ENCODE data around the gene TRPM7.
"Not testable (repeated sequence)": the region's sequence is repeated elsewhere in the genome, so short reads cannot be mapped to it uniquely, and the experiment has no call there.

The TRPM7 gene, protein sequence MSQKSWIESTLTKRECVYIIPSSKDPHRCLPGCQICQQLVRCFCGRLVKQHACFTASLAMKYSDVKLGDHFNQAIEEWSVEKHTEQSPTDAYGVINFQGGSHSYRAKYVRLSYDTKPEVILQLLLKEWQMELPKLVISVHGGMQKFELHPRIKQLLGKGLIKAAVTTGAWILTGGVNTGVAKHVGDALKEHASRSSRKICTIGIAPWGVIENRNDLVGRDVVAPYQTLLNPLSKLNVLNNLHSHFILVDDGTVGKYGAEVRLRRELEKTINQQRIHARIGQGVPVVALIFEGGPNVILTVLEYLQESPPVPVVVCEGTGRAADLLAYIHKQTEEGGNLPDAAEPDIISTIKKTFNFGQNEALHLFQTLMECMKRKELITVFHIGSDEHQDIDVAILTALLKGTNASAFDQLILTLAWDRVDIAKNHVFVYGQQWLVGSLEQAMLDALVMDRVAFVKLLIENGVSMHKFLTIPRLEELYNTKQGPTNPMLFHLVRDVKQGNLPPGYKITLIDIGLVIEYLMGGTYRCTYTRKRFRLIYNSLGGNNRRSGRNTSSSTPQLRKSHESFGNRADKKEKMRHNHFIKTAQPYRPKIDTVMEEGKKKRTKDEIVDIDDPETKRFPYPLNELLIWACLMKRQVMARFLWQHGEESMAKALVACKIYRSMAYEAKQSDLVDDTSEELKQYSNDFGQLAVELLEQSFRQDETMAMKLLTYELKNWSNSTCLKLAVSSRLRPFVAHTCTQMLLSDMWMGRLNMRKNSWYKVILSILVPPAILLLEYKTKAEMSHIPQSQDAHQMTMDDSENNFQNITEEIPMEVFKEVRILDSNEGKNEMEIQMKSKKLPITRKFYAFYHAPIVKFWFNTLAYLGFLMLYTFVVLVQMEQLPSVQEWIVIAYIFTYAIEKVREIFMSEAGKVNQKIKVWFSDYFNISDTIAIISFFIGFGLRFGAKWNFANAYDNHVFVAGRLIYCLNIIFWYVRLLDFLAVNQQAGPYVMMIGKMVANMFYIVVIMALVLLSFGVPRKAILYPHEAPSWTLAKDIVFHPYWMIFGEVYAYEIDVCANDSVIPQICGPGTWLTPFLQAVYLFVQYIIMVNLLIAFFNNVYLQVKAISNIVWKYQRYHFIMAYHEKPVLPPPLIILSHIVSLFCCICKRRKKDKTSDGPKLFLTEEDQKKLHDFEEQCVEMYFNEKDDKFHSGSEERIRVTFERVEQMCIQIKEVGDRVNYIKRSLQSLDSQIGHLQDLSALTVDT (N-terminal part only)

DNA sequence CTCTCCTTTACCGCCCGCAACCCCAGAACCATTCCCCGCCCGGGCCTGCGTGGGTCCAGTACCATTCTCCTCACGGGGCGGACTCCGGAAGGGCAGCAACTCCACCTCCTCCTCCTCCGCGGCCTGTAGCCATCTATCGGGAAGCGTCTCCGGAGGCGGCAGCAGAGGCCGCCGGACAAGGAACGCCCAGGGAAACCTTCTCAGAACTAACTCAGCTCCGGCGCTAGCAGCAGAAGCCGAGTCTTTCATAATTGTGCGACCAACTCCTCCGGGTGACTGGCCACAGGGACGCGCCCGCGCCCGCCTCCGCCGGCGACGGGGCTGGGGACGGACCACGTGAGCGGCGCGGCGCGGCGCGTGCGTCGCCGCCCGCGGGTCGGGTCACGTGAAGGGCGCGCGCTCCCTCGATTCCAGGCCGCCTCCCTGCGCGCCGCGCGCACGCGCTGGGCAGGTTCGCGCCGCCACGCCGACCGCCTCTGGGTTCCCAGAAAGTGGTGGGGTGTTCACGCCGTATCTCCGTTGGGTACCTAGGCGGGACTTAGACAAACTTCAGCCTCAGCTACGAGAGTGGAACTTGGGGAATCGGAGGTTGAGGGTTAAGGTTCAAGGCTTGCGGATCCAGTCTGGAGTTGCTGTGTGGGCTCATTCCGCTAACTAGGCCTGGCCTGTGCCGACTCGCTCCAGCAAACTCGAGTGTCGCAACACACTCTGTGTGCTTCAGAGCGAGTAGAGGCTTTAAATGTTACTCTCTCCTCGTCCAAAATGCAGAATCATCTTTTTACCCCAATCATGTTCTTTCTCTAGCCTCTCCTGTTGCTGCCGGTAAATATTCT lies at the start of gene TRPM7:
TSS of gene TRPM7 (minus strand) at position 329 of the 833 bp plus-strand sequence. CDS start at position 65, 264 bp downstream.
- peak; percentile 63 to 80 for DNase-seq

DNA sequence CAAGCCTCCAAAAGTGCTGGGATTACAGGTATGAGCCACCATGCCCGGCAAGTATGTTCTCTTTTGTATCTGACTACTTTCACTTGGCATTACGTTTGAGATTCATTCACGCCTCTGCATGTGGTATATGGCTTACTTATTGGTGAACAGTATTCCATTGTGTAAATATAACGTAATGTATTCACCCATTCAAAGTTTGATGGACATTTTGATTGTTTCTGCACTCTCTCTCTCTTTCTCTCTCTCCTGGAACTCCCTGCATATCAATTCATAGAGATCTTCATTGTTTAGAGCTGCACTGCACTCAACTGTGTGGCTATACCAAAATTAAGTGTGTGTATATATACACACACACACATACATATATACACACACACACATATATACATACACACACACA lies 48.6 kb upstream of the TRPM7 start:
- no peak for DNase-seq

DNA sequence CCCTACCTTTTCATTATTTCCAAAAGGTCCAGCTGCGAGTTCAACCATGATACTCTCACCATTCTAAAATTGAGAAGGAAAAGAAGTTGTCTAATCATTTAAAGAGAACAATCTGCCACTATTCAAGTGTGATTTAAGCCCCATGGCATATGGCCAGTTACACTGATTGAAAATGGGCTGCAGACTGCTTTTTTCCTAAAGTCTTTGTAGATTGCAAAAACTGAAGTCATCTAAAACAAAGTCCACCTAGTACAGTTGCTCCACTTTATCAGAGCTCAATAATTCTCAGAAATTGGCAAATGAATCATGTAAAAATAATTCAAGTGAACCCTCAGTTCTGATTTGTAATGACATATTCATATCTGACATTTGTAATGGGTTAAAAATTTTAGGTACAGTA lies 39.7 kb upstream of the TRPM7 start:
- DNase-seq, result no peak

DNA sequence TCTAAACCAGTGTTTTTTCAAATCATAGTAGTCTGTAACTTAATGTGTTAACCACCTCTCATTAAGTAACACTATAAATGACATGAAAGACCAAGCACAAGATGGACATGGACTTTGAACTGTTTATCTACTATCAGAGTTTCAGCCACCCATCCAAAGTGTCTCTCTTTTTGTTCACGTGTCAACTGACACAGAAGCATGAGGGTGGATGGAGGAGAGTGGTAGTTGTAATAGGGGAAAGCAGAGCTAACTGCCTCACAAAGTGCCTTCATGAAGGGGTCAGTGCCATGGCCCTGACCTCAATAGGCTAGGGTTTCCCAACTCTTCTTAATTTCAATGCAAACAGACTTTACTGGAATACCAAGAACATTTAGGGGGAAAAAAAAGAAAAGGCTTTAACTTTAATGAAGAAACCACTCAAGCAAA lies 32.1 kb upstream of the TRPM7 start:
- no peak for DNase-seq

DNA sequence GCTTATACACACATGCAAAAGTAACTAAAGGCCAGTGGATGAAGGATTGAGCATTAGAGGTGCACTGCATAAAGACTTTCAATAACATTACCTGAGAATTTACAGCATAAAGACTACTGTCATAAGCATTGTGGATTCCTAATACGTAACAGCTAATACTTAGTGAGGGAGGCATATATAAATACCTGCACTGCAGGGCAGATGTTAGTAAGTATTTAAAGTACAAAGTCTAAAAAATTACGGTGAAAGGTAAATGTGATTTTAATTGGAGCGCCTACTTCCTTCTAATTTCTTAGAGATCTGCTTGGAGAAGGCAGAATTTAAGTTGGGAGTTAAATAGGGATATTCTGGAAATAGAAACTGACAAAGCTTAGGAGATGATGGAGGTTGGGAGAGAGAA lies 25.4 kb upstream of the TRPM7 start:
- no peak for DNase-seq

DNA sequence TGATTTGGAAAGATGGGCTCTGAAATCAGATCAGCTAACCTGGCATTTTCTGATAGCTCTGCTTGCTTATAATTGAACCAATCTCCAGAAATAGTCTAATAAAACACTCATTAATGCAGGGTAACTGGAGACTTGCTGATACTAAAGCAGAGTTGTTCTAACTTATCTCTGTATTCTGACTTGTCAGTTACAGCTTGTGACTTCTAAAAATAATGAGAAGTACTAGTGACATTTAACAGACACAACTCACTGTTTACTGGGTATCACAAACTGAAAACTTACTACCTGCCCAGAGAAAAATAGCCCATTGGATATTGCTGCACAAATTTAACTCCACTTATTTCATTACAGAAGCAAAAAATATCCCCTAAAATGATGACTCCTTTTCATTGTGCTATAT lies 24.0 kb upstream of the TRPM7 start:
- no peak for DNase-seq

DNA sequence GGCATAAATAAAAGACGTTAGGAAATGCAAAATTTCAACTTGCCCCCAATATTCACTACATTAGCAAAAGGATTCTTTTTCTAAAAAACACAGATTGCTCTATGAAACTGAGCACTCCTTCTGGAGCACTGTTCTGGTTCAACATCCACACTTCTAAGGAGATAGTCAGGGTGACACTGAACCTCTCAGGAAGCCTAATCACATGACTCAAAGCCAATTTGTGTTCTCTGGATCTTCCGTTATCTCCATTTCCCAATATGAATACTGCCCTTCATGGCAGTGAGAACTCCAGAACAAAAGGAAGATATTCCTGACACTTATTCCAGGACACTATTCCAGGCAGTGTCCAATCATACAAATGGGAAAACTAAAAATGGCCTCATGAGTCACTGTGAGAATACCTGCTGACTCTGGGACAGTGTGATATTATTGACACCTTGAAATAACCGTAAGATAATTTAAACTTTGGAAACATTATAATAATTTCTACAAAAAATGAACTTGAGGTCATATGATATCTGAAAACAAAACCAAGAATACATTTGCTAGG lies 21.4 kb upstream of the TRPM7 start:
- DNase-seq, result no peak

DNA sequence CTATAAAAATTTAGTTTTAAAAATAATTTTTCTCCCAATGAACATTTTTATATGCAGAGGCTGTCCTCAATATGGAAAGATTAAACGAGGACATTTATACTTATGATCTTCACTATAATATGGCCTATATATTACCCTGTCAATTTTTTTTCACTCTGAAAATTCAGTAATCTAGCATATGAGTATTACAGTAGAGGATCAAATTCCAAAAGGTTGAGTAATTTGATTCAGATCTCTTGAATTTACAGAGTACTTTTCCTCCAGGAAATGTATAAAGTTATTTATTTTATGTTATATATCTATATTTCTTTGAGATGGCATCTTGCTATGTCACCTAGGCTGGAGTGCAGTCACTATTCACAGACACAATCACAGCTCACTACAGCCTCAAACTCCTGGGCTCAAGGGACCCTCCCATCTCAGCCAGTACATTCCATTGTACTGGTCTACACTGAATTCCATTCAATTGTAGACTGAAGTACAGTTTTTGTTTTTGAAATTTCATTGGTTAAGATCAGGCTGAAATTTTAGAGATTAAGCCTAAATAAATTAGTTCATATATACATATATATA lies 16.3 kb upstream of the TRPM7 start:
- no peak for DNase-seq

DNA sequence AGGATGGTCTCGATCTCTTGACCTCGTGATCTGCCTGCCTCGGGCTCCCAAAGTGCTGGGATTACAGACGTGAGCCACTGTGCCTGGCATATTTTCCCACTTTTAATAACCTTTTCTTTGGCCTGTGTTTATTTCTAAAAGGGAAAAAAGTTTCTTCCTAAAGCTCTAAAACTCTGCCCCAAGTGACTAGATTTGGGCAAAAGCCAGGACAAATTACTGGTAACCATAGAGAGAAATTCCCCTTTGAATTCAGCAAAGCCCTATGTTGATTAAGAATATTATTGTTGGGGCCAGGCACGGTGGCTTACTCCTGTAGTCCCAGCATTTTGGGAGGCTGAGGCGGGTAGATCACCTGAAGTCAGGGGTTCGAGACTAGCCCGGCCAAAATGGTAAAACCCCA lies 11.5 kb upstream of the TRPM7 start:
- no peak for DNase-seq

DNA sequence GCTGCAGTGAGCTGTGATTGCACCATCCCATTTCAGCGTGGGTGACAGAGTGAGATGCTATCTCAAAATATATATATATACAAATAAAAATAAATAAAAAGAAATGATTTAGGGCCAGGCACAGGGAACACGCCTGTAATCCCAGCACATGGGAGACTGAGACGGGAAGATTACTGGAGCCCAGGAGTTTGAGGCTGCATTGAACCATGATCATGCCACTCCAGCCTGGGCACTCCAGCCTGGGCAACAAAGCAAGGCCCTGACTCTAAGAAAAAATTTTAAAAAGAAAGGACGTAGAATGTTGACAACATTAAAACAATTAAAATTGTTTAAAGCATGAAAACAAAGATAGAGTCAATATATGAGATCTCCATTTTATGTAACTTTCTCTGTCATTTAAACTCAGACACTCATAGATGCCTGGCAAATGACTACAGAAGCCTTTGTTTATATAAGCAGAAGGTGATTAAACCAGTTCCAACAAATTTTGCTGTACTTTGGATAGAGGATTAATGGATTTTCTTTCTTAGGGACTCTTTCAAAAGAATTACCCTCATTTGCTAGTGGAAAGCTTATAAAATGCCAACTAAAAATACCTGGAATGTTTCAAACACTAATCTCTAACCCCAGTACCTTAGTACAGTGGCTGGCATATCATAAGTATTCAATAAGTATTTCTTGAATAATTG lies 10.7 kb upstream of the TRPM7 start:
- no peak for DNase-seq

DNA sequence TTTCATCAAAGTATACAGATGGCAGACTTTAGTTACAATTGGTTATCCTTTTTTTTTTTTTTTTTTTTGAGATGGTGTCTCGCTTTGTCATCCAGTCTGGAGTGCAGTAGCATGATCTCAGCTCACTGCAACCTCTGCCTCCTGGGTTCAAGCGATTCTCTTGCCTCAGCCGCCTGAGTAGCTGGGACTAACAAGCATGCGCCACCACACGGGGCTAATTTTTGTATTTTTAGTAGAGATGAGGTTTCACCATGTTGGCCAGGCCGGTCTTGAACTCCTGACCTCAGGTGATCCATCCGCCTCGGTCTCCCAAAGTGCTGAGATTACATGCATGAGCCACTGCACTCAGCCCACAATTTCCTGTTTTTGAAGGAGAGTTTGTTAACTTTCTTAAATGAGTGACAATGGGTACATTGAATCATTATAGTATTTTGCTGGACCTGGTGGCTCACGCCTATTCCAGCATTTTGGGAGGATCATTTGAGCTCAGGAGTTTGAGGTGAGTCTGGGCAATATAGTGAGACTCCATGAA lies 8.1 kb upstream of the TRPM7 start:
- DNase-seq, result not testable (repeated sequence)

DNA sequence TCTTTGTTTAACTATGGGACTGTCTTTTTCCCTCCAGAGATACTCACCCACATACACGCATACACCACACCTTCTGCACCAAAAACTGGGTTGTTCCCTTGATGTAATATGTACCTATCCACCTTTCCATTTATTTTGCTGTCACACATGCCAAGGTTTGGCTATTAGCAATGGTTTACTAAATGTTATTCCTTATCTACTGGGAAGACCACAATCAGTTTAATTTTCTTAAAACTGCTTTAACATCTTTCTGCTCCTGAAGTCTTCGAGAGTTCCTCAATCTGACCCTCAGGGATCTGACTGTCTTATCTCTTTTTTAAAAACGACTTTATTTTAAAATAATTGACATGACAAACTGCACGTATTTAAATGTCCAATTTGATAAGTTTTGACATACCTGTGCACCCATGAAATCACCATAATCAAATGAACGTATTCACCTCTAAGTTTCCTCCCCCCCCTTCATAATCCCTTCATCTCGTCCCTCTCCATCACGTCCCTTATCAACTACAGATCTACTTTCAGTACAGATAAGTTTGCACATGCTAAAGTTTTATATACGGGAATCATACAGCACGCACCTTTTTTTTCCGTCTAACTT lies 805 bp upstream of the TRPM7 start:
- DNase-seq, result no peak

DNA sequence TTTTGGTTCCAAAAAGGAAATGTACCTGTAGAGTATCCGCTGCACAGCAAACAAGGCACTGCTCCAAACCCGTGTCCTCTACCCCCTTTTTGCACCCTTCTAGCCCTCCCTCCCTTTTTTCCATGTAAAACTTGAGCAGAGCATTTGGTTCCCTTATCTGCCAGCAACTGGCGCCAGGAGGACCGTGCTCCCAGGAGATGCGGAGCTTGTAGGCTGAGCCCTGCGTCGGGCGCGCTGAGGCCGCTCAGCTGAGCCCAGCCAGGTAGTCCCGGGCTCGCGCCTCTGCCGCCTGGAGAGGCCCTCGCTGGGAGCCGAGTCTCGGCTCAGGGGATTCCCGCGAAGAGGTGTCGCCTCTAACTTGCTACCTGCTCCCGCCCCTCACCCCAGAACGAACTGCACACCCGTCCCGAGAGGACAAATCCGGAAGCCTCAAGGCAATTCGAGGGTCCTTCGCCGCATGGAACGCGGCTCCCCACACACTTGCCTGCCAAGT lies 575 bp downstream of the TRPM7 start:
- DNase-seq, result peak; percentile 27 to 51

DNA sequence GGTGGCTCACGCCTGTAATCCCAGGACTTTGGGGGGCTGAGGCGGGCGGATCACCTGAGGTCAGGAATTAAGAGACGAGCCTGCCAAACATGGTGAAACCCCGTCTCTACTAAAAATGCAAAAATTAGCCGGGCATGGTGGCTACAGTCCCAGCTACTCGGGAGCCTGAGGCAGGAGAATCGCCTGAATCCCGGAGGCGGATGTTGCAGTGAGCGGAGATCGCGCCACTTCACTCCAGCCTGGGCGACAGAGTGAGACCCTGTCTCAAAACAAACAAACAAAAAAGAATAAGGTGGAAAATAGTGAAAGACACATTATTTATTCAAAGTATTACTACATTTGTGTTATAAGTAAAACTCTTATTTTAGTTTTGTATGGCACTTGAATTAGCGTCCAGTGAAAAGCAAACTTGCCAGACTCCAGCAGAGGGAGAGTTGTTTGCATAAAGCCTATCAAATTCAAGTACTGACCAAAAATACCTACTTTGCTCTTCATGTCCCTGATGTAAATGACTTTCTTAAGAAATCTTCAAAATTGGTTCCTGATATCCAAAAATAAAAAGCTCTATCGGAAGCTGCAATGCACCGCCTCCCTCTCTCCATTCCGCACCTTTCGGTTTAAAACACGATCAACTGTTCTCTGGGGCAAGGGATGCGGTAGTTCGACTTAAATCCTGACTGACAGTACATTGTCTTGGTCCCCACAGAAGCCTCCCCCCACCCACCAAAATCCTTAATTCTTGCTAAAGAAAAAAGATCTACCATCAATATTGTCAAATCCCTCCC lies 1.2 kb downstream of the TRPM7 start:
- peak in 1 of 2 experiments; percentile 6 for DNase-seq

DNA sequence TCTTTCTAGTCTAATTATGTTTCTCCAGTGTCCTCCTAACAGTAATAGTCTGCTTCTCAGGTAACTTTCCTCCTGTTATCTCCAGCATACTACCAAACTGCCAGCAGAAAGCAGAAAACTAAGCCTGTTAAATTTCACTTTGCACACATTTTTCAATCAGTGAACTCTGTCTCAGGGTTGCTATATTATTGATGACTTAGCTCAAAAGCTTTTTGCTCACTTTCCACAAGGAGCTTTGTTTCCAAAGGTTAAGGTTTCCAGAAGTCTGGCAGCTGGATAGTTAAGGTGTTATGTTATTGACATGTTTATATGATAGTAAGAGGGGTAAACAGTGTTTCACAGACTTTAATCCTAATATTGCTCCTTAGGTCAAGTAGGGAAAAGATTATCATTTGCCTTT lies 5.1 kb downstream of the TRPM7 start:
- DNase-seq, result no peak

DNA sequence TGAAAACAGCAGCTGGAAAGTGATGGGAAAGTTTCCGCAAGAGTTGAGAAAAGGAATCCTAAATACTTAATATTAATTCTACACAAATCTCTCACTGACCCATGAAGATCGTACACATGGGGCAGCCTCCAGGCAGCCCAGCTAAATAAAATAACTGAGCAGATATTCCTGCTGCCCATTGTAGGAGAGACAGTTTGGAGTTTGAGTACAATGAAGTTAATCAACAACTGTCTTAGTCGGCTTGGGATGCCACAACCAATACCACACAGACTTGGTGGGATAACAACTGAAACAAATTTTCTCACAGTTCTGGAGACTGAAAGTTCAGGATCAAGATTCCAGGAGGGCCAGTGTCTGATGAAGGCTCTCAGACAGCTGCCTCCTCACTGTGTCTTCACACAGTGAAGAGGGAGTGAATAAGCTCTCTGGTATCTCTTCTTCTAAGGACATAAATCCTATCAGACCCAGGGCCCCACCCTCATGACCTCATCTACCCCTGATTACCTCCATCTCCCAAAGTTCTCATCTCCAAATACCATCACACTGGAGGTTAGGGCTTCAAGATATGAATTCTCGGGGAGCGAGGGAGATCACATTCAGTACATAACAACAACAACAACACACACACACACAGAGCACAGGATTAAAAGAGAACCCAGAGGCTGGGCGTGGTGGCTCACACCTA lies 9.7 kb downstream of the TRPM7 start:
- DNase-seq, result no peak

DNA sequence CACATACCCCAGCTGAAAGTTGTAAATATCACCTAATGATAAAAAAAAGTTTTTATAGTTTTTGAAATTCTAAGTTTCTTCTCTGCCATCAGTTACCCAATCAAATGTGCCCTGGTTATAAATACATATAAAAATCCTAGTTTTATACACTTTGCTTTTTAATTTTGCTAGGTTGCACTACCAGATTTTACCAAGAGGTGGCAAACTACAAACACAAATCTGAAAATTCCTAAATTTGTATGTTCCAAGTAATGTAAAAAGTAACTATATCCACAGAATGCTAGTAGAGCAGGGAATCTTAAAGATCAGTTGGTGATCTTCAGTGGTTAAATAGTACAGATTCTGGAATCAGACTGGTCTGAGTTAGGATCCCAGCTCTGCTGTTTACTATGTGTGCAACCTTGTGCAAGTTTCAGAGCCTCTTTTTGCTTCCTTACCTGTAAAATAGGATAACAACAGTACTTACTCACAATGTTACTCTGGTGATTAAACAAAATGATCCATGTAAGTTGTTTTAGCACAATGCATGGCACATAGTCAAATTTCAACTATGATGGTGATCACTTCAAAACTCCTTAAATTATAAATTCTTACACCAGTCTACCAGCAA lies 11.0 kb downstream of the TRPM7 start:
- DNase-seq, result no peak

DNA sequence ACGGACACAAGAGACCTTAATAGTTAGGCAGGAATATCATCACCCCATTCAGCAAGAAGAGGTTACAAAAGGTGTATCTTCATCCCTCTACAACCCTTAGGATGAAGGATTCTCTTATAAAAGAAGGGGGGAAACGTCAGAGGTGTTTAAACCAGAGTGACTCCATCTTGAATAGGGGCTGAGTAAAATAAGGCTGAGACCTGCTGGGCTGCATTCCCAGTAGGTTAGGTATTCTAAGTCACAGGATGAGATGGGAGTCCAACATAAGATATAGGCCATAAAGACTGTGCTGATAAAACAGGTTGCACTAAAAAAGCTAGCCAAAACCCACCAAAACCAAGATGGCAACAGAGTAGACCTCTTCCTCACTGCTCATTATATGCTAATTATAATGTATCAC lies 16.5 kb downstream of the TRPM7 start:
- DNase-seq, result no peak

Data from SHP77 (cell line).